T-helper 9 cell (primary cell): ENCODE data around the gene PVR.
"Not testable (repeated sequence)": the region's sequence is repeated elsewhere in the genome, so short reads cannot be mapped to it uniquely, and the experiment has no call there.

ENCODE experiments used
- DNase-seq: peaks from one replicate; pipeline ENCODE4 v3.0.0-alpha.2; 2020

The PVR gene

GRCh38 chr19:44703336-44704078 lies 59.8 kb downstream of the PVR start:
- DNase-seq: no peak

- DNase-seq: no peak
Measured at GRCh38 chr19:44704982-44705381, 61.3 kb downstream of the PVR start.

DNA sequence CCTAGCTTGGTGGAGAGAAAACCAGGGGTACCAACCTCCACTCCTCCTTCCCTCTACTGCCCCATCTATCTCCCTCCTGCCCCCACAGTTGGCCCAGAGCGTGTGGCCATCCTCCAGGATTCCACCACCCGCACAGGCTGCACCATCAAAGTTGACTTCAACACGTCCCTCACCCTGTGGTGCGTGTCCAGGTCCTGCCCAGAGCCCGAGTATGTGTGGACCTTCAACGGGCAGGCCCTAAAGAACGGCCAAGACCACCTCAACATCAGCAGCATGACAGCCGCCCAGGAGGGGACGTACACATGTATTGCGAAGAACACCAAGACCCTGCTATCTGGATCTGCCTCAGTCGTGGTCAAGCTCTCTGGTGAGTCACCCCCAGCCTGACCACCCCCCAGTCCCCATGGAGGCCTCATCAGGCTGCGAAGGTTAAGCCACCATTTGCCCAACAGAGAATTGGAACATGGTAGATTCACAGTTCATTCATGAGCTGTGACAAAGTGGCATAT lies 61.8 kb downstream of the PVR start:
- no peak for DNase-seq

DNA sequence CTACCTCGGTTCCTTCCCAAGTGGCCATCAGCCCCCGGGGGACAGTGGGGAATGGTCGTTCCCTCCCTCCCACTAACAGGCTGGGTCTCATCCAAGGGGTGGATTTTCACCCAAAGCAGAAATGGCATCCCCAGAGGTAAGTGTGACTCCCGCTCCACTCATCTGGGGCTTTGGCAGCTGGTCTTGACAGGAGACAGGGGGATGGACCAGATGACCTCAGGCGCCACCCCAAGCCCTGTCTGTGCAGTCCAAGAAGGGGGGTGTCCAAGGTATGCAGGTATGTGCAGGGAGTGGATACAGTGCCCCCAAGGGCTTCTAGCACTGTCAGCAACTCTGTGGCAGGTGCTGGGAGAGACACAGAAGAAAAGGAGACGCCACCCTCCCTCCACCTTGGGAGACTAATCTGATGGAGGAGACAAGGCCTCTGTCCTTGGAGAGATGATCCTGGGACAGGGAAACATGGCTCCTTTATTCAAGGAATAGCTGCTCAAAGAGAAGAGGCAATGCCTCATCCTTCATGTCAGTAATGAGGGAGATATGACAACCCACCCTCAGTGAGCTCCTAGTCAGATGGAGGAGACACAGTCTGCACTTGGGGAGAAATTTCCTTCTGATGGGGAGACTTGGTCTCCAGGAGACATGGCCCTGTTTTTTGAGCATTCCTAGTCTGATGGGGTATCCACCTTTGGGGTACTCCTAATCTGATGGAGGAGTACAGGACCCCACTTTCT lies 63.0 kb downstream of the PVR start:
- no peak for DNase-seq

- DNase-seq: no peak
Measured at GRCh38 chr19:44707794-44708193, 64.1 kb downstream of the PVR start.

DNA sequence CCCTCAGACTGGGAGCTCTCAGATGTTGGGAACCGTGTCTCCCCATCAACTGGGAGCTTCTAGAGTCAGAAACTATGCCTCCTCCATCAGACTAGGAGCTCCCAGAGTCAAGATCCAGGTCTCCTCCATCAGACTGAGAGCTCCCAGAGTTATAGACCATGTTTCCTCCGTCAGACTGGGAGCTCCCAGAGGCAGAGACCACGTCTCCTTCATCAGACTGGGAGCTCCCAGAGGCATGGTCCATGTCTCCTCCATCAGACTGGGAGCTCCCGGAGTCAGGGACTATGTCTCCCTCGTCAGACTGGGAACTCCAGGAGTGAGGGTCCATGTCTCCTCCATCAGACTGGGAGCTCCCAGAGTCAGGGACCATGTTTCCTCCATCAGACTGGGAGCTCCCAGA lies 65.2 kb downstream of the PVR start:
- DNase-seq: no peak

GRCh38 chr19:44709434-44710266 lies 65.9 kb downstream of the PVR start:
- not testable (repeated sequence) for DNase-seq

DNA sequence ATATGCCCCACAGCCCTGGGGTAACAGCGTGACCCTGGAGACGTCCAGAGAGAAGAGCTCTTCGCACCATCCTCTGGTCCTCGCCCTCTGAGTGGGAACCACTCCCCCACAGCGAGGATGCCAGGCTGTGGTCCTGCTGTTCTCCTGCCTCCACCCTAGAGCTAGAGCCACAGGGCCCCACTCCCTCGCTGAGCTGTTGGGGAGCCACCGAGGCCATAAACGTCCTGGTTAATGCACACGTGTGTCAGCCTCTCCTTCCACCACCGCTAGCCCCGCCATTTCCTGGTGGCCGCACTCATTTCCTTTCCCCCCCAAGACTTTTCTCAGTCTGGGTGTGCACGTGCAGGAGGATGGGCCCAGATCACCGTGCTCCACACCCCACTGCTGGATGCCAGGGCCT lies 66.8 kb downstream of the PVR start:
- no peak for DNase-seq

GRCh38 chr19:44712864-44713515 lies 69.3 kb downstream of the PVR start:
- DNase-seq: no peak
